Placental pericyte (primary cell): ENCODE data around the gene AGPAT2. TPM values are rescaled to one million over a fixed set of nuclear protein-coding genes. Genes with fewer than 3 reads are reported as not detected.

Source experiments
- small RNA-seq: library from RNA; depleted of rRNA; stranded (forward); fragments of <200 nt; gene quantifications from one replicate; pipeline ENCODE3, GENCODE V24; 2012; ENCODE audit warnings: low replicate concordance
- total RNA-seq: library from RNA; depleted of rRNA; stranded (reverse); fragments of >200 nt; gene quantifications from 2 replicates; pipeline ENCODE4 v1.2.3, GENCODE V29; 2012

The AGPAT2 gene
- total RNA-seq, result 41.1 and 53.5 TPM in 2 replicates

GRCh38 chr9:136686794-136687711 lies at the start of gene AGPAT2:
AGPAT2 (minus strand) TSS chr9:136687457; CDS start chr9:136687357, 100 bp downstream.

GRCh38 chr9:136711751-136712689 lies 24.8 kb upstream of the AGPAT2 start, which contains the start of gene DIPK1B:
DIPK1B (plus strand) TSS chr9:136712572; CDS start chr9:136712666, 94 bp downstream.

GRCh38 chr9:136662656-136663581 lies 24.3 kb downstream of the AGPAT2 start, which contains the start of gene EGFL7:
EGFL7 (plus strand) TSS chr9:136662916; CDS start chr9:136668283, 5,367 bp downstream.

Small RNAs within 50 kb of the gene (small RNA-seq; reads per million reads assigned to genes)
- 3,567 reads per million, percentile 100 among the genes with 10 or more reads in this experiment for gene MIR126

Other genes starting within 250 kb of the AGPAT2 start
- 6.8 and 14.7 TPM in 2 replicates for gene INPP5E, start 247.6 kb downstream of the AGPAT2 start, total RNA-seq
- gene SEC16A, start 204.4 kb downstream of the AGPAT2 start, total RNA-seq, result 58.6 and 62.4 TPM in 2 replicates
- 30.4 and 32.9 TPM in 2 replicates for gene NOTCH1, start 141.4 kb downstream of the AGPAT2 start, total RNA-seq
- 5.7 and 17.9 TPM in 2 replicates for gene EGFL7, start 24.5 kb downstream of the AGPAT2 start, total RNA-seq
- 0.14 and 0.44 TPM in 2 replicates for gene DIPK1B, start 25.1 kb upstream of the AGPAT2 start, total RNA-seq
- gene LCN10, start 55.5 kb upstream of the AGPAT2 start, total RNA-seq, result not detected in 2 replicates
- gene LCN6, start 61.1 kb upstream of the AGPAT2 start, total RNA-seq, result not detected in 2 replicates
- gene LCN8, start 70.8 kb upstream of the AGPAT2 start, total RNA-seq, result not detected in 2 replicates
- not detected in 2 replicates for gene LCN15, start 77.1 kb upstream of the AGPAT2 start, total RNA-seq
- 36.9 and 38.7 TPM in 2 replicates for gene TMEM141, start 103.9 kb upstream of the AGPAT2 start, total RNA-seq
- gene CCDC183, start 108.9 kb upstream of the AGPAT2 start, total RNA-seq, result 0.22 TPM in 1 of 2 replicates, not detected in the other
- gene RABL6, start 120.5 kb upstream of the AGPAT2 start, total RNA-seq, result 77.0 and 129 TPM in 2 replicates
- 1.4 and 2.0 TPM in 2 replicates for gene AJM1, start 155.0 kb upstream of the AGPAT2 start, total RNA-seq
- 54.8 and 63.5 TPM in 2 replicates for gene PHPT1, start 162.0 kb upstream of the AGPAT2 start, total RNA-seq
- gene MAMDC4, start 164.9 kb upstream of the AGPAT2 start, total RNA-seq, result 2.0 and 3.5 TPM in 2 replicates
- 169 and 339 TPM in 2 replicates for gene EDF1, start 178.9 kb upstream of the AGPAT2 start, total RNA-seq
- 9.6 and 15.2 TPM in 2 replicates for gene TRAF2, start 199.1 kb upstream of the AGPAT2 start, total RNA-seq